Putamen (tissue), 1 donor: ENCODE data around the gene TEC.

Source experiments
- DNase-seq: peaks from one replicate; pipeline ENCODE4 v3.0.0-alpha.2; 2016; ENCODE audit warnings: low spot score

The TEC gene

DNA sequence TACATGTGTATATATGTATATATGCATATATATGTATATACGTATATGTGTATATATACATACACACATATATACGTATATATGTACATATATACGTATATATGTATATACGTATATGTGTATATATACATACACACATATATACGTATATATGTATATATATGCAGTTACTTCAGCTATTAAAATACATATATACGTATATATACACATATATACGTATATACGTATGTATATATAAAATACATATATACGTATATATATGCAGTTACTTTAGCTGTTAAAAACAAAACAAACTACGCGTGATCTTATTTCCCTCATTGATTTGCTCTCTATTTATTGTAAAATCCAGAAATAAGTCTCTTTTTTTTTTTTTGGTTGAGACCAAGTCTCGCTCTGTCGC is 149.5 kb downstream of the TEC start:
- DNase-seq, result no peak

DNA sequence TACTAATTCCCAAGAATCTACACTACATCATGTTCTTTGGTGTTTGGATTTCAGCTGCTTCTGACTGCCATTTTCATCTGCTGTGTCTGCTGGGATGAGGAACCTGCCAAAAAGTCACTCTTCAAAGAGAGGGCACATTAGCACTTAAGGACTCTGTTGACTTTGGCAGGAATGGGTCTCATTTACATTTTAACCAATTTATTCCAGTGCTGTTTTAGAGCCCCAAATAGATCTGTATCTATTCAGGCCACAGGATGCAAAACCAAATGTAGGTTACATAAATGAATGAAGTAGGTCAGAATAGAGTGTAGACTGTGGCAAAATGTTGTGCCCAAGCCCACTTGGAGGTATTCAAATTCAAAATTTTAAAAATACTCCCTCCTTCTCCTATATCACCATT is 150.0 kb downstream of the TEC start:
- DNase-seq, result no peak

DNA sequence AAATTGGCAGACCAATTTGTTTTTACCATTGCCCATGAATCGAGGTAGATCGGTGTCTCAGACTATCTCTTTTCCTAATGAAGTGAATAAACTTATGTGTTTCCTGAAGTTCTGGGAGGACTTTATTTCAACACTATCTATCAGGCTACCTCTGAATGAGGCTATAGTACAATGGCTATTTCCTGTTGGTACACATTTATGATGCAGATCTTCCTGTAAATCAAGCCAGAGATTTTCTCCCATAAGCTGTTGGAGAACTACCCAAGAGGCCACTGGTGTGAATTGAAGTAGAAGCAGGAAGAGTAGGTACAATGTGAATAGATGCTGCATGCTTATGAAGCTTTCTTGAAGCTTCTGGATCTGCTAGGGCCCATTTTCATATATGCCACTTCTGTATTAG is 151.6 kb downstream of the TEC start:
- DNase-seq, result no peak

DNA sequence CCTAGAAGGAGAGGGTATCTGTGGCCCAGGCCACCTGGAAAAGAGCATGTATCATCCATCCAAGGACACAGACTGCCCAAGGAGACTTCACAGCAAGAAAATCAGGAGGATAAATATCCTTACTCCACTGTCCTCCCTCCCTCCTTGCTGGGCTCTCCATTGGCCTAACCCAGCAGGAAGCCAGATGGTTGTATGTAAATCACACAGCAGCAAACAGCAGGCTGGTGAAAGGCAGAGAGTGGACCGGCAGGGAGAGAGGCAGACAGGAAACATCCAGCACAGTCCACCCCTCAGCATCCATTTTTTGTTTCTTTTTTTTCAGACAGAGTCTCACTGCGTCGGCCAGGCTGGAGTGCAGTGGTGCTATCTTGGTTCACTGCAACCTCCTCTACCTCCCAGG is 153.1 kb downstream of the TEC start:
- DNase-seq, result no peak

DNA sequence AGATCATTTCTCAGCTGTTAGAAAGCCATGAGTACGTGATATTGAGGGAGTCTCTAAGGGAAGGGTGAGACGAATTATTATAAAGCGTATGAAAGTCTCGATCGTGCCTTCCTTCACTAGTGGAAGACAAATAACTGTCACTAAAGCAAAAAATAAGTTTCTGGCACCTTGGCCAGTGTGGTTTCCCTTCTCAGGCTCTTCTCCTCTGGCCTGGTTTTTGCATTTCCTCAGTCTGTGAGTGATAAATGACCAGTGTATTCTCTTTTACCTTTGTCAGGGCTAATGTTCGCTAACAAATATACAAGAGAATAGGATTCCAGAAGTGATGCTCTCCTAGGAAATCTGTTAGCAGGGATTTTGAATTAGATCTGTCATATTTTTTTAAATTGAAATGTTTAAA is 155.2 kb downstream of the TEC start:
- DNase-seq, result no peak

DNA sequence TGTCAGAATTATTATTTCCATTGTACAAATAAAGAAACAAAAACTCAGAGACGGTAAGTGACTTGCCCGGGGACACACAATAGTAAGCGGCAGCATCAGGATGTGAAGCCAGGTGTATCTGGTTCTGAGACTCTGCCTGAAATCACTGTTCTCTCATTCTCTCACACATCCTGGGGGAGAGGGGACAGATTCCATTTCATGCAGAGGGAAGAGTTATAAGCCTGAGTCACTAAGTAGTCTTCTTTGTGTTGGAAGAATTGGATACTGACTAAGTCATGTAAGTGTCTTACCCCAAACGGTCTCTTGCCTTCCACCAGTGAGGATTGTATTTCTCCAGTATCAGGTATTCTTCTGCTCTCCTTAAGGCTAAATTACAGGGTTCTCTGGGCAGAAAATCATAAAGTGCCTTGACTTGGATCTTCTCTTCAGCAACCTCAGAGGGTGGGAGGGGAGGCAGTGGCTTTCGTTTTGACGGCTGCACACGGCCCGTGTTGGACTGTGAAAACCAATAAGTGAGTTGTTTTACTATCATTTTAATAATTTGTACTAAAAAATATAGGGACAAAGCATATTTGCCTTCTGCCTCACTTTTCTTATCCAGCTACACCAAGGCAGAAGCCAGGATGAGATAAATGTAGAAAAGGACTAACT is 157.5 kb downstream of the TEC start:
- no peak for DNase-seq

DNA sequence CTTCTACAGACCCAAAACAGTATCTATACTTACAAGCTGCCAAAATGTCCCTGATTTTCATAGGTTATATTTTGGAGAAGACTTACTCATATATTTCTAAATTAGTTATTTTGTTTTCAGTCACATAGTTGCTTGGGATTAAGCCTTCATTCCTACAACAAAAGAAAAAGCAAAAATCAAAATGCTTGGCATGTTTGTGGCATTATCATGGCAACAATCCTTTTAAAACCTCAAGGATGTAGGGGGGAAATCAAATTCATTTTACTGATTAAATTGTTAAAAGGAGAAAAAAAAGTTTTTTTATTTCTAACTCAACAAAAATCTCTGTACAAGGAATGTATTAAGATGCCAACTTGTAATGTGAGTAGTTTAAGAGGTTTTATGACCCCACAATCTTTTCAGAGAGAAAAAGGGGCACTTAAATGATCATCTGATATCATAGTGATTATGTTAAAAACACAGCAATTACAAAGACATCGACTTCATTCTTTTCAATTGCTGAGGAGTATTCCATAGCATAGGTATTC is 159.1 kb downstream of the TEC start:
- no peak for DNase-seq

DNA sequence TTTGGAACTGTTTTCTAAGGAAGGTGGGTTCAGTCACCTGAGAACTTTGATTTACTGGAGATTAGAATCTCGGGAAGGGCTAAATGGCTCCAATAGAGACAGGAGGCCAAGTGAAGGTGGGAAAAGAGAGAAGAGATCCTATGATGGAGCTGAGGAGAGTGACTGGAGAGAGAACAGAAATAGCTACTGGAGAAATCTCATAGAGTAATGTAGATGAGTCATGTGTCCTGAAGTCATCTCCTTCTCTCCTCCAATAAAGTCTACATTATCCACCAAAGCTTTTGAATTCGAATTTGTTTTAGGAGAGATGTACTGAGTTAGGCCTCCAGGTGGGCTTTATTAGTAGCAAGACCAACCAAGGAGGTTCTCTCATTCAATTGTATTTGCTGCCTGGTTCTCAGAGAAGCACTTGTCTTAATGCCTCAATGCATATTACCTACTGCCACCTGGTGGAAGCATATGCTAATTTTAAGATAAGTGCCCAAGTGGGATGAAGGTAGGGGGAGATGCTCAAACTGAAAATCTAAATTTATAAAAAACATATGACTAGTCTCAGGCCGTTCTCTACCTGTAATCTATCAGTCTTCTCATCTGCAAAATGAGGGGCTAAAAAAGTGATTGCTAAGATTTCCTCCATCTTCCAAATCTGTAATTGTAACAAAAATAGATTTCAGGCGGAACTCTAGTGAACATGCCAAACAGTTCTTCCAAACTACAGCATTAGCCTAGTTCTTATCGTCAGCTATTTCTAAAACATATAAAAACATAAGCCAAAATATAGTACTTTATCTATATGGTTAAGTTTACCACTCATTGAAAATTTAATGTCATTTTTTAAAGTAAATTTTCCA is 160.0 kb downstream of the TEC start:
- no peak for DNase-seq

DNA sequence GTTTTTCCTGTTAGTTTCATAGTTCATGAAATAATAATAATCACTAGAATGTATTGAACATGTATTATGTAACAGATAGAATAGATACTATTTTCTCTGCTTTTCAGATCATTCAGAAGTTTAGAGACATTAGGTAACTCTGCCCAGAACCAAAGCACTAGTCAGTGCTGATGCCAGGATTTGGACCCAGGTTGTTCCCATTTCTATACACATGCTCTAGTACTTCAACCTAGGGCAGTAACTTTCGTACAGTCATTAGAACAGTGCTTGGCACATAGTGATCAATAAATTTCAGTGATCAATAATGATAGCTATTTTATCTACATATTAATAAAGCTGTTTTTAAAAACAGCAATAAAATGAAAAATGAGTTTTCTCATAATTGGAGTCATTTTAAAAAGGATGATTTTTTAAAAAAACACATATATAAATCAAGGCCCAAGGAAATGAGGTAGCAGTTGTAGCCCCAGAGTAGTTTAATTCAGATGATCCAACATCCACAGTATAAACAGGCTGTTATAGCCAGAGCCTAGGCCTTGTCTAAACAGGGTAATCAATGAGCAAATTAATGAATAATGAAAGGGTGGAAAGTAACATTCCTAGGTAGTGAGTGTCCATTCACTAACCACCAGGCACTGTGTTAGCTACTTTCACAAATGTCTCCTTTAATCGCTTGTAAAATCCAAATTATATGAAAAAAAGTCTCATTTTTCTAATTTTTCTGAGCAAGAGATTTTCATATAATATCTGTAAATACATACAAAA is 161.1 kb downstream of the TEC start:
- no peak for DNase-seq

DNA sequence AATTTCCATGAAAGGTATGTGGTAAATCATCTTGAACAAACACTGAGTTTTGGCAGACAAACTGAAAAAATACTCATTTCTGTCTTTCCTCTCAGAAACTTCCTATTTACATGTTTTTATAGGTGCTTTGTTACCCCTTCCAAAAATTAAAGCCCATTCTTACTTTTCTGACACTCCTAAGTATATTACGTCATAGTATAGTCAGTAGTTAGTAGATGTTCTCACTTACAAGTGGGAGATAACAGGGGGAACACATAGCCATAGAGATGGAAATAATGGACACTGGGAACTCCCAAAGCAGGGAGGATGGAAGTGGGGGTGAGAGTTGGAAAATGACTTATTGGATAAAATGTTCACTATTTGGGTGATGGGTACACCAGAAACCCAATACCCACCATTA is 164.4 kb downstream of the TEC start:
- no peak for DNase-seq

DNA sequence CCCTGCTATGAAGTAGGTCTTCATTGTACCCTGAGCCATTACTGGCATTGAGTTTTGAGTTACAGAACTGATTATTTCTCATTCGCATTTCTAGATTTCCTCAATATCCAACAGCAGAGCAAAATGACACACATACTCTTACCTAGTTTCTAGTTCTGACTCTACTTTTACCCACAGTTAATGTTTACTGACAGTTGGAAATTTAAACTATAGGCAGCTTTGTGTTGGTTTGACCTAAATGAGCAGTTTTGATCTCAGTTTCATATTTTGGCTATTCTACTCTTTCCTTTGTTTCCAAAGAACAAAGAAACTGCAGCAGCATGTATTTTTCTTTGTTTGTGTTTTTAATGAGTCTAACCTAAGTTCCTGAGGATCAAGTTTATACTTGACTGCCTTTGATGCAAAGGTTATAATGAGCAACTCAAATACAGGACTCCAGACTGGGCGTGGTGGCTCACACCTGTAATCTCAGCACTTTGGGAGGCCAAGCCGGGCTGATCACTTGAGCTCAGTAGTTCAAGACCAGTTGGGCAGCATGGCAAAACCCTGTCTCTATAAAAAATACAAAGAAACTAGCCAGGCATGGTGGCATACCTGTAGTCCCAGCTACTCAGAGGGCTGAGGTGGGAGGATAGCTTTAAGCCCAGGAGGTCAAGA is 166.0 kb downstream of the TEC start:
- DNase-seq, result no peak

DNA sequence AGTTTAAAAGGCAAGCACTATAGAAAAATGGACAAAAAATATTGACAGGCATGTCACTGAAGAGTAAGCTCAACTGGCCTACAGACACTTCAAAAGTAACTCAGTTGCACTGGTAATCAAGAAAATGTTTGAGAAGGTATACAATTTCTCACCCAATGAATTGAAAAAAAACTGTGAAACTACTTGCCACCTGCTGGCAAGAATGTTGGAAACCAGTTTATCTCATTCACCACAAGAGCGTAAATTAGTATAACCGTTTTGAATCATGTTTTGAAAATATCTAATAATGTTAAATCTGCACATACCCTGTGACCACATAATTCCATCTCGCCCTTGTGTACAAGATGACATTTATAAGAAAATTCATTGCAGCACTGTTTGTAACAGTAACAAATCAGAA is 167.3 kb downstream of the TEC start:
- no peak for DNase-seq

DNA sequence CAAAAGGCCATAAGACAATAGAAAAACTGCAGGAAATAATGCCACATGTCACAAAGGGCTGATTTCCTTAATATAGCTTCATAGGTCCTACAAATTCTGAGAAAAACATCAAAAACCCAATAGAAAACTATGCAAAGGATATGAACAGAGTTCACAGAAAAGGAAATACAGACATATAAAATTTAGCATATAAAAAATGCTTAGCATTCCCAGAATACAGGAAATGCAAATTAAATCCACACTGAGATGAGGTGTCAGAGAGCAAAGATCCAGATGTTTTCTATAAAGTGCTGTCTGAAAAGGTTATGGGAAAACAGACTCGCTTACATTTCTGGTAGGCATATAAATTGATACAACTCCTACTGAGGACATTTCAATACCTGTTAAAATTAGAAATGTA is 169.4 kb downstream of the TEC start:
- DNase-seq, result no peak

DNA sequence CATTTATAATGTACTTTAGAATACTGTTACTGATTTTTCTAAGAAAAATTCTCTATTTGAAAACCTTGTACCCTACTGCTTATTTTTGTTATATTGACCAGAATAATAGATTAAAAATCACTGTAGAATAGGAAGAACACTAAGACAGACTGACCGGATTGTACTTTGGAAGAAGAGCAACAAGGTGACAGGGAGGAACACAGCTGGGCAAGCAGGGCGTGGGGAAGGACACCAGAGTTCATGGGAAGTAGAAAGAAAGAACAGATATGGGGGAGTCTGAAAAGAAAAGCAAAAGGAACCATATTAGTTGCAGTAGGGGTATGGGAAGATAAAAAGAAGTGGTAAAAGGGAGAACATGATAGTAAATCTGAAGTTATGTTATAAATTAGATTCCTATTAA is 174.2 kb downstream of the TEC start:
- no peak for DNase-seq

DNA sequence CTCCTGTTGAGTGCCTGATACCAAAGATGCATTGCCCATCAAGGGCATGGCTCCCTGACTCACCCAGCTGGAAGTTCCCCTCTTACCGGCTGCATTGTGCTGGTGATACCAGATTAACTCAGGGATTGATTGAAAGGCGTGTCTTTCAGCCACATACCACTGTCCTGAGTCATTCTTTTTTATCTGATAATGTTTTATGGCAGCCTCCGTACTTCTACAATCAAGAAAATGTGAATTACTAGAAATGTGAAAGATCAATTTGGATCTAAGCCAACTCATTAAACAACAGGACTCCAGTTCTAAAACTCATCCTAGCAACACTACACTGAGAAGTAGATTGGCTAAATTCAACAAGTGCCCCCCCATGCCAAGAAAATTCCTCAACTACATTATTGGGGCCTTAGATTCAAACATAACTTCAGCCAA is 175.6 kb downstream of the TEC start:
- DNase-seq, result no peak

DNA sequence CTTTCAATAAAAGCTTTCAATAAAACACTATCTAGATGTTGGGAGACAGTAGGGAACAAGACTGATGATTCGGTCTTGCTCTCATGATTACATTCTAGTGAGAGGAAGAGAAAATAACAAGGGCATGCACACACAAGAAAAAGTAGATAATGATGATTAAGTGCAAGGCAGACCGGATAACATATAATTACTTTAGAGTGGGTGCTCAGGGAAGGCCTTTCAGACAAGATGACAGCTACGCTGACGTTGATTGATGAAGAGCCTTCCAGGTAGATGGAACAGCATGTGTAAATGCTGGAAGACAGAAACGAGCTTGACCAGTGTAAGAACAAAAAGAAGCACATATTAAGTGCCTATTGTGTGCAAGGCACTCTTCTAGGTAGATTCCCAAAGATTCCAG is 179.0 kb downstream of the TEC start:
- no peak for DNase-seq

DNA sequence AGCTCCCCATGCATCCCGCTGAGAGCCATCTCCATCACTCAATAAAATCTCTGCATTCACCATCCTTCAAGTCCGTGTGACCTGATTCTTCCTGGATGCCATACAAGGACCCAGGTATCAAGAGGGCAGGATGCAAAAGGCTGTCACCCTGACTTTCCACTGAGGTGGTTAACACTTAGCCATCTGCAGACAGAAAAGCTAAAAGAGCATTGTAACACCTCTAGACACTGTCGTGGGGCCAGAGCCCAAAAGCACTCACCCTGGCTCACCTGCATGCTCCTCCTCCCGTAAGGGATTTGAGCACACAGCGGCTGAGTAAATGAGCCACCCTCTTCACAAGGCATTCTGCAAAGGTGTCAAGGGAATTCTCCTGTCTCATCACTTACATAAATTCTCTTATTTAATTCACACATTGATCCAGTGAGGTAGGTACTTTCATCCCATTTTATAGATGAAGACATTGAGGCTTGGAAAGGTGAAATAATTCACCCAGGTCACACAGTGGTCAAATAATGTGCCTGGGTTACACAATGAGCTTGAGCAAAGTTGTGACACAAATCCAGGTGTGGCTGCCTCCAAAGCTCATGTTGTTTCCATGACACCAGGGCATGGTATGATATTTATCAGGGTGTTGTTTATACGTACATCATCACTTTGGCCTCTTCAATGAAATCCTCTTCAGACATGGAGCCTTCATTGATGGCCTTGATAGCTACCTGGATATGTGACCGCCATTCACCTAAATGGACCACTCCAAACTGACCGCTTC is 183.6 kb downstream of the TEC start:
- no peak for DNase-seq
